Adrenal gland (tissue), 5 donors: ENCODE data around the gene PI4KA.

Experiments used
- POLR2A ChIP-seq, 2 donors: fragments of 450-650 bp; IDR thresholded peaks; one replicate each; pipeline ENCODE4 v1.6.1; 2017; ENCODE audit warnings: antibody characterized with exemption in 2 of 2, mild to moderate bottlenecking in 2 of 2, moderate library complexity in 1 of 2
- TF ChIP-seq, protein P1 (sequence below), 6 experiments: fragments of 450-650 bp in 4 of 6; fragments of 200-600 bp in 2 of 6; sonication (generic) in 1 of 6; IDR thresholded peaks; 1 replicate in 5 of 6; 2 replicates in 1 of 6; pipeline versions ENCODE4 v1.5.1 to v1.8.0; 2016 to 2021; ENCODE audit warnings: antibody characterized with exemption in 6 of 6, mild to moderate bottlenecking in 2 of 6, moderate library complexity in 1 of 6
- donor health status: DM: no; HTN: no; CAD: no.

DNA sequence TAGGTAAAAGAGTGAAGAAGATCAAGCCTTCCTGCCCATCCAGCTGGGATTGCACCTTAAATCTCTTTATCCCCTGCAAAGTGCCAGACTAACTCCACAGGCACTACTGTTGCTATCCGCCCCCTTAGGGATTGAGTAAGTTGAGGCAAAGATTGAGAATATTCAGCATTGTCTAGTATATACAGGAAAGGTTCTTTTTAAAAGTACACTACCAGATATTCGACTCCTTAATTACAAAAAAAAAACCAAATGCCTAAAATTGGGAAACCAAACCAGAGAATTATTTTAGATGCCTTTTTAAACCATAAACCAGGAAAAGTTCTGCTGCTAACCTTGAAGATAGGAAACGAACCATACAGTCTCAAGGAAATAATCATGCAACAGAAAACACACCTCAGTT, 73.2 kb downstream of the PI4KA start:
- TF ChIP-seq, protein P1, sequence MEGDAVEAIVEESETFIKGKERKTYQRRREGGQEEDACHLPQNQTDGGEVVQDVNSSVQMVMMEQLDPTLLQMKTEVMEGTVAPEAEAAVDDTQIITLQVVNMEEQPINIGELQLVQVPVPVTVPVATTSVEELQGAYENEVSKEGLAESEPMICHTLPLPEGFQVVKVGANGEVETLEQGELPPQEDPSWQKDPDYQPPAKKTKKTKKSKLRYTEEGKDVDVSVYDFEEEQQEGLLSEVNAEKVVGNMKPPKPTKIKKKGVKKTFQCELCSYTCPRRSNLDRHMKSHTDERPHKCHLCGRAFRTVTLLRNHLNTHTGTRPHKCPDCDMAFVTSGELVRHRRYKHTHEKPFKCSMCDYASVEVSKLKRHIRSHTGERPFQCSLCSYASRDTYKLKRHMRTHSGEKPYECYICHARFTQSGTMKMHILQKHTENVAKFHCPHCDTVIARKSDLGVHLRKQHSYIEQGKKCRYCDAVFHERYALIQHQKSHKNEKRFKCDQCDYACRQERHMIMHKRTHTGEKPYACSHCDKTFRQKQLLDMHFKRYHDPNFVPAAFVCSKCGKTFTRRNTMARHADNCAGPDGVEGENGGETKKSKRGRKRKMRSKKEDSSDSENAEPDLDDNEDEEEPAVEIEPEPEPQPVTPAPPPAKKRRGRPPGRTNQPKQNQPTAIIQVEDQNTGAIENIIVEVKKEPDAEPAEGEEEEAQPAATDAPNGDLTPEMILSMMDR (IDR thresholded peaks at IDR 0.05) = no peak
- no peak for TF ChIP-seq POLR2A (IDR thresholded peaks at IDR 0.05)
